DOHH2 (cell line): ENCODE data around the gene CCR2.

Source experiments
- H3F3A ChIP-seq: fragments of 200-600 bp; sonication (generic), shearing (Covaris generic); 2 replicates; pipeline ENCODE4 v1.6.0; 2016; ENCODE audit warnings: antibody characterized with exemption, mild to moderate bottlenecking; ENCODE audit not compliant: control insufficient read depth, insufficient read depth
- H3K27ac ChIP-seq: fragments of 200-600 bp; sonication (generic); 2 replicates; pipeline ENCODE4 v1.5.1; 2014; ENCODE audit warnings: low read depth, mild to moderate bottlenecking, low read length, moderate library complexity
- H3K27me3 ChIP-seq: fragments of 200-600 bp; sonication (generic); 2 replicates; pipeline ENCODE4 v1.6.1; 2014; ENCODE audit warnings: mild to moderate bottlenecking, low read length, mixed read lengths; ENCODE audit not compliant: control insufficient read depth
- H3K36me3 ChIP-seq: fragments of 200-600 bp; sonication (generic); 2 replicates; pipeline ENCODE4 v1.6.1; 2014; ENCODE audit warnings: mild to moderate bottlenecking, low read length, moderate library complexity, mixed read lengths; ENCODE audit not compliant: control insufficient read depth
- H3K4me1 ChIP-seq: fragments of 200-600 bp; sonication (generic); 2 replicates; pipeline ENCODE4 v1.6.1; 2014; ENCODE audit warnings: mild to moderate bottlenecking, low read length, mixed read lengths; ENCODE audit not compliant: control insufficient read depth
- H3K4me2 ChIP-seq: fragments of 200-600 bp; sonication (generic); 2 replicates; pipeline ENCODE4 v1.6.0; 2014; ENCODE audit warnings: mild to moderate bottlenecking, low read length, moderate library complexity
- H3K4me3 ChIP-seq: fragments of 200-600 bp; sonication (generic); 2 replicates; pipeline ENCODE4 v1.5.1; 2014; ENCODE audit warnings: mild to moderate bottlenecking, low read length, mixed read lengths
- H3K79me2 ChIP-seq: fragments of 200-600 bp; sonication (generic); 2 replicates; pipeline ENCODE4 v1.6.1; 2014; ENCODE audit warnings: mild to moderate bottlenecking, low read length, mixed read lengths; ENCODE audit not compliant: control insufficient read depth
- H3K9me2 ChIP-seq: fragments of 200-600 bp; sonication (generic); replicated peaks from 2 replicates; pipeline ENCODE4 v1.6.1; 2014; ENCODE audit warnings: mild to moderate bottlenecking, low read length, mixed read lengths; ENCODE audit not compliant: control insufficient read depth
- H3K9me3 ChIP-seq: fragments of 200-600 bp; sonication (generic); 2 replicates; pipeline ENCODE4 v1.6.1; 2014; ENCODE audit warnings: antibody characterized with exemption, low read length, mixed read lengths; ENCODE audit not compliant: control insufficient read depth, insufficient read depth
- H4K20me1 ChIP-seq: fragments of 200-600 bp; sonication (generic); 2 replicates; pipeline ENCODE4 v1.6.0; 2014; ENCODE audit warnings: low read depth, mild to moderate bottlenecking, antibody characterized with exemption, low read length, moderate library complexity; ENCODE audit not compliant: control insufficient read depth, insufficient read depth
- CTCF ChIP-seq: fragments of 200-600 bp; sonication (generic); IDR thresholded peaks from one replicate; pipeline ENCODE4 v1.5.1; 2014; ENCODE audit warnings: antibody characterized with exemption, mild to moderate bottlenecking, low read depth, low read length; ENCODE audit not compliant: poor library complexity, severe bottlenecking
- EZH2phosphoT487 ChIP-seq: fragments of 200-600 bp; sonication (generic); IDR thresholded peaks from 2 replicates; pipeline ENCODE4 v1.6.1; 2017; ENCODE audit warnings: borderline replicate concordance, mild to moderate bottlenecking, antibody characterized with exemption, low read length, moderate library complexity, mixed read lengths

CCR2 gene

GRCh38 chr3:46353647-46354410 is at the start of gene CCR2:
CCR2 (plus strand) TSS chr3:46354111; CDS start chr3:46357528, 3,417 bp downstream.
- no peaks in the 10 kb centered on the region for H3K79me2 ChIP-seq
- no peak within 1 kb of the TSS for H3K4me2 ChIP-seq
- H3K36me3 ChIP-seq, result no peaks in the 10 kb centered on the region
- H3K27me3 ChIP-seq, result peaks cover 63% of the 10 kb centered on the region
- peaks cover 4% of the 10 kb centered on the region; the same call in 1 of the 2 replicates for H3K4me1 ChIP-seq
- H3K9me2 ChIP-seq, result no peaks in the 10 kb centered on the region
- no peak within 1 kb of the TSS for H3K27ac ChIP-seq
- H3K9me3 ChIP-seq, result no peaks in the 10 kb centered on the region
- TF ChIP-seq EZH2phosphoT487 (no peak), CTCF (no peak)
- H3K4me3 ChIP-seq, result no peak within 1 kb of the TSS
- no peaks in the 10 kb centered on the region for H3F3A ChIP-seq
- H4K20me1 ChIP-seq, result 0 out of 2 replicates have a peak, but pooled peaks cover 3% of the 10 kb centered on the region

GRCh38 chr3:46304739-46305138 is 49.2 kb upstream of the CCR2 start:
- Histone ChIP-seq H3K9me3 (no peaks in the 10 kb centered on the region), H3K4me2 (no peak overlapping the region)
- TF ChIP-seq EZH2phosphoT487 (no peak), CTCF (no peak)

GRCh38 chr3:46312991-46313390 is 40.9 kb upstream of the CCR2 start:
- H3K4me1 ChIP-seq, result no peaks in the 10 kb centered on the region
- no peaks in the 10 kb centered on the region for H3K79me2 ChIP-seq
- H4K20me1 ChIP-seq, result no peaks in the 10 kb centered on the region
- no peaks in the 10 kb centered on the region for H3K36me3 ChIP-seq
- TF ChIP-seq CTCF (no peak), EZH2phosphoT487 (no peak)
- no peaks in the 10 kb centered on the region for H3K9me2 ChIP-seq
- peaks cover 16% of the 10 kb centered on the region; the same call in 1 of the 2 replicates for H3K27me3 ChIP-seq
- H3K4me2 ChIP-seq, result no peak overlapping the region
- H3K27ac ChIP-seq, result no peak overlapping the region
- no peaks in the 10 kb centered on the region for H3F3A ChIP-seq
- no peaks in the 10 kb centered on the region for H3K9me3 ChIP-seq
- H3K4me3 ChIP-seq, result no peak overlapping the region

More at GRCh38 chr3:46304739-46305138, 49.2 kb upstream of the CCR2 start:
- H3K4me3 ChIP-seq, result no peak overlapping the region
- no peaks in the 10 kb centered on the region for H3K4me1 ChIP-seq
- no peaks in the 10 kb centered on the region for H3F3A ChIP-seq
- H3K27ac ChIP-seq, result no peak overlapping the region
- no peaks in the 10 kb centered on the region for H4K20me1 ChIP-seq
- H3K9me2 ChIP-seq, result no peaks in the 10 kb centered on the region
- no peaks in the 10 kb centered on the region for H3K79me2 ChIP-seq
- no peaks in the 10 kb centered on the region for H3K36me3 ChIP-seq
- H3K27me3 ChIP-seq, result peaks cover 33% of the 10 kb centered on the region
